Vagina (tissue), 2 donors: Measurements from ENCODE around the gene SLC22A31. TPM values are rescaled to one million over a fixed set of nuclear protein-coding genes. Genes with fewer than 3 reads are reported as not detected.
"Not testable (repeated sequence)": the region's sequence is repeated elsewhere in the genome, so short reads cannot be mapped to it uniquely, and the experiment has no call there.

Experiments
- DNase-seq, 2 donors: peaks; one replicate each; pipeline ENCODE4 v3.0.0-alpha.2; 2017; ENCODE audit errors: extremely low spot score in 2 of 2
- H3K27ac ChIP-seq: fragments of 200-600 bp; sonication (generic); one replicate; pipeline ENCODE4 v1.5.1; 2019
- H3K27me3 ChIP-seq: fragments of 200-600 bp; sonication (generic); one replicate; pipeline ENCODE4 v1.5.1; 2019
- H3K36me3 ChIP-seq, 2 donors: fragments of 200-600 bp; sonication (generic); one replicate each; pipeline ENCODE4 v1.5.1; 2017 to 2019
- H3K4me1 ChIP-seq: fragments of 200-600 bp; sonication (generic); one replicate; pipeline ENCODE4 v1.5.1; 2019
- H3K4me3 ChIP-seq, 2 donors: fragments of 200-600 bp; sonication (generic); 1 replicate in 1 of 2; 2 replicates in 1 of 2; pipeline ENCODE4 v1.5.1; 2016 to 2019
- H3K9me3 ChIP-seq: fragments of 200-600 bp; sonication (generic); one replicate; pipeline ENCODE4 v1.5.1; 2019
- POLR2A ChIP-seq, 2 donors: fragments of 450-650 bp; IDR thresholded peaks; one replicate each; pipeline ENCODE4 v1.6.1; 2017; ENCODE audit warnings: antibody characterized with exemption in 2 of 2, mild to moderate bottlenecking in 2 of 2, moderate library complexity in 2 of 2
- POLR2AphosphoS5 ChIP-seq, 2 donors: sonication (generic); formaldehyde crosslinking; IDR thresholded peaks; one replicate each; pipeline ENCODE4 v1.9.0; 2017; ENCODE audit warnings: antibody characterized with exemption in 2 of 2, mild to moderate bottlenecking in 2 of 2, low read depth in 1 of 2; ENCODE audit not compliant: insufficient read depth in 1 of 2
- intact Hi-C: fragments of 100-400 bp; cut with DNase I; formaldehyde crosslinking; loops from one replicate; pipeline ENCODE4 v1.15.1; 2023
- total RNA-seq: library from RNA; depleted of rRNA; stranded (reverse); fragments of >200 nt; gene quantifications from one replicate; pipeline ENCODE4 v1.2.3, GENCODE V29; 2016
- TF ChIP-seq, protein P1 (sequence below), 3 experiments: fragments of 450-650 bp in 2 of 3; fragments of 200-600 bp in 1 of 3; sonication (generic) in 1 of 3; IDR thresholded peaks; one replicate each; pipeline ENCODE4 v1.5.1; 2017 to 2019; ENCODE audit warnings: antibody characterized with exemption in 3 of 3, mild to moderate bottlenecking in 2 of 3, moderate library complexity in 2 of 3

The SLC22A31 gene
- total RNA-seq, 1 donor from 2014 or later, result not detected

DNA sequence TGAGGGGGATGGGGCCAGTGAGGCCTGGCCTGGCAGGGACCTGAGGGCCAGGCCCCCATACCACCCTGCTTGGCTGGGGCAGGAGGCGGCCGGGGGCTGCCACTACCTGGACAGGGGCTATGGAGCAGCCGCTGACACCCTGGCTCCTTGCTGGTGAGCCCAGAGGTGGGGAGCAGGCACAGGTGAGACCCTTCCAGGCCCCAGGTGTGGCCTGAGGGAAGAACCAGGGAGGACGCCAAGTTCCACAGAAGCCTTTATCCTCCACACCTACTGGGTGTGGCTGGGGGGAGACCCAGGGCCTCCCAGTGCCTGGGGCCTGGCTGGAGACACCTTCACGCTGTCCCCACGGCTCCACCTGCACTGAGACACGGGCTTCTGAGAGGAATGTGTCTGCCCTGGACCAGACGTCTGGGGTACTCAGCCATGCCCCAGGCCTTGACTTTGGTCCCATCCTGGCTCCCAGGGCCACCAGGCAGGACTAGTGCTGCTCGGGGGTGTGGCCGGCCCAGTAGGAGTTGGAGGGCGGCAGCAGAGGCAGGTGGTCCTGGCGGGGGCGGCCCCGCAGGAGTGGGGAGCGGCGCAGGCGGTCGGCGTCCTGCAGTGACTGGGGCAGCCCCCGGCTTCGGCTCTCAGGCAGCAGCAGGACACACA, 4.7 kb downstream of the SLC22A31 start:
- no peaks in the 10 kb centered on the region for H3K27me3 ChIP-seq
- no peak for TF ChIP-seq POLR2AphosphoS5 (IDR thresholded peaks at IDR 0.05; ENCODE audit: insufficient read depth in 1 of 2, low read depth in 1 of 2)
- no peak for TF ChIP-seq POLR2A (IDR thresholded peaks at IDR 0.05)
- TF ChIP-seq, protein P1, sequence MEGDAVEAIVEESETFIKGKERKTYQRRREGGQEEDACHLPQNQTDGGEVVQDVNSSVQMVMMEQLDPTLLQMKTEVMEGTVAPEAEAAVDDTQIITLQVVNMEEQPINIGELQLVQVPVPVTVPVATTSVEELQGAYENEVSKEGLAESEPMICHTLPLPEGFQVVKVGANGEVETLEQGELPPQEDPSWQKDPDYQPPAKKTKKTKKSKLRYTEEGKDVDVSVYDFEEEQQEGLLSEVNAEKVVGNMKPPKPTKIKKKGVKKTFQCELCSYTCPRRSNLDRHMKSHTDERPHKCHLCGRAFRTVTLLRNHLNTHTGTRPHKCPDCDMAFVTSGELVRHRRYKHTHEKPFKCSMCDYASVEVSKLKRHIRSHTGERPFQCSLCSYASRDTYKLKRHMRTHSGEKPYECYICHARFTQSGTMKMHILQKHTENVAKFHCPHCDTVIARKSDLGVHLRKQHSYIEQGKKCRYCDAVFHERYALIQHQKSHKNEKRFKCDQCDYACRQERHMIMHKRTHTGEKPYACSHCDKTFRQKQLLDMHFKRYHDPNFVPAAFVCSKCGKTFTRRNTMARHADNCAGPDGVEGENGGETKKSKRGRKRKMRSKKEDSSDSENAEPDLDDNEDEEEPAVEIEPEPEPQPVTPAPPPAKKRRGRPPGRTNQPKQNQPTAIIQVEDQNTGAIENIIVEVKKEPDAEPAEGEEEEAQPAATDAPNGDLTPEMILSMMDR (IDR thresholded peaks at IDR 0.05), result no peak
- no peaks in the 10 kb centered on the region for H3K9me3 ChIP-seq
- no peak overlapping the region for H3K4me3 ChIP-seq
- no peak for DNase-seq
- H3K4me1 ChIP-seq, result peaks cover 18% of the 10 kb centered on the region
- no peaks in the 10 kb centered on the region for H3K36me3 ChIP-seq
- intact Hi-C loops, result no loop called here
- H3K27ac ChIP-seq, result no peak overlapping the region

DNA sequence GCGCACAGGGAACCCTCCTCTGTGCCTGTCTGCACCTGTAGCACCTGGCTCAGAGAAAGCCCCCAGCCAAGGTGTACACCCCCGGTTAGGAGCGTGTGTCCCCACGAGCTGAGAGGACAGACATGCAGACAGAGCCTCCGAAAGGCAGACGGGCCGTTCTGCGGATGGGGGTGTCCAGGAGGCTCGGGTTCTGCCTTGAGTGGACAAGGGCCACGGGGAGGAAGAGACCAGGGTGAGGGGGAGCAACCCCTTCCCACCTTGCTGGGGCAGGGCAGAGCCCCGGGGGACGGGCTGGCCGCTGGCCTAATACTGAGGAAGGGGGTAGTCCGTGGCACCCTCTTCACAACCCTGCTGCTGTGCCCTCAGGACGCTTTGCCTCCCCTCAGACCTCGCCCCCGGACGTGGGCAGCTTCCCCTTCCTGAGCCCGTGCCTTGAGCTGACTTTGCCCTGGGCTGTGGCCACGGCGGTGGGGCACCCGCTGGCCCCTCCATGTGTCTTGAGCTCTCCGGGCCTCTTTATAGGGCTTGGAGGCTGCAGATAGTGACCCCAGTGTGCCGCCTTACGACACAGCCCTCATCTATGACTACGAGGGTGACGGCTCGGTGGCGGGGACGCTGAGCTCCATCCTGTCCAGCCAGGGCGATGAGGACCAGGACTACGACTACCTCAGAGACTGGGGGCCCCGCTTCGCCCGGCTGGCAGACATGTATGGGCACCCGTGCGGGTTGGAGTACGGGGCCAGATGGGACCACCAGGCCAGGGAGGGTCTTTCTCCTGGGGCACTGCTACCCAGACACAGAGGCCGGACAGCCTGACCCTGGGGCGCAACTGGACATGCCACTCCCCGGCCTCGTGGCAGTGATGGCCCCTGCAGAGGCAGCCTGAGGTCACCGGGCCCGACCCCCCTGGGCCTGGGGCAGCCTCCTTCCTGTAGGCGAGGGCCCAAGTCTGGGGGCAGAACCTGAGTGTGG, 5.7 kb downstream of the SLC22A31 start:
- Histone ChIP-seq H3K4me3 (no peak overlapping the region), H3K4me1 (peaks cover 10% of the 10 kb centered on the region), H3K36me3 (no peaks in the 10 kb centered on the region), H3K9me3 (no peaks in the 10 kb centered on the region), H3K27ac (no peak overlapping the region), H3K27me3 (no peaks in the 10 kb centered on the region)
- intact Hi-C loops, result no loop called here
- no peak for DNase-seq
- no peak for TF ChIP-seq POLR2A (IDR thresholded peaks at IDR 0.05)
- TF ChIP-seq, protein P1 (IDR thresholded peaks at IDR 0.05), result no peak
- no peak for TF ChIP-seq POLR2AphosphoS5 (IDR thresholded peaks at IDR 0.05; ENCODE audit: insufficient read depth in 1 of 2, low read depth in 1 of 2)

DNA sequence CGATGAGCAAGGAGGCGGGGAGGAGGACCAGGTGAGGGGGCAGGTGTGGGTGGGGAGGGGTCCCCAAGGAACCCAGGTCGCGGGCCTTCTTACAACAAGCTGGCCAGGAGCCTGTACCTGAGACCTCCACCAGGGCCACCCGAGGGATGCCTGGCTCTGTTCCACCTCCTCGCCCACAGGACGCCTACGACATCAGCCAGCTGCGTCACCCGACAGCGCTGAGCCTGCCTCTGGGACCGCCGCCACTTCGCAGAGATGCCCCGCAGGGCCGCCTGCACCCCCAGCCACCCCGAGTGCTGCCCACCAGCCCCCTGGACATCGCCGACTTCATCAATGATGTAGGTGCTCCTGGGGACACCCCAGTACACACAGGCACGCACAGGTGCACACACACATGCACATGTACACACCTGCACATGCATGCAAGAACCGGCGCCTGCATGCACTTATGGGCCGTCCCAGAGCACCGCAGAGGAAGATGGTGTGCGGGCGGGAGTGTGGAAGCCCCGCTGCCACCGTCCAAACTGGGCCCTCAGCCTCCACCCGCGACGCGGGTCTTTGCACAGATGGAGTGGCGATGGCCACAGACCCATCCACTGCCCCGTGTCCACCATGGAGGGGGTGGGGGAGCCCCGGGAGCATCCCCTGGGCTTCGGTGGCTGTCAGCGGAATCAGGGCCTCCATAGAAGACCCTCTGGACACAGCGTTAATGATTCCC, 6.6 kb downstream of the SLC22A31 start:
- intact Hi-C loops, result no loop called here
- no peaks in the 10 kb centered on the region for H3K27me3 ChIP-seq
- H3K27ac ChIP-seq, result no peak overlapping the region
- no peaks in the 10 kb centered on the region for H3K9me3 ChIP-seq
- peaks cover 10% of the 10 kb centered on the region for H3K4me1 ChIP-seq
- TF ChIP-seq POLR2A (IDR thresholded peaks at IDR 0.05) (no peak), POLR2AphosphoS5 (IDR thresholded peaks at IDR 0.05; ENCODE audit: insufficient read depth in 1 of 2, low read depth in 1 of 2) (no peak)
- TF ChIP-seq, protein P1 (IDR thresholded peaks at IDR 0.05), result no peak
- no peaks in the 10 kb centered on the region for H3K36me3 ChIP-seq
- no peak for DNase-seq
- H3K4me3 ChIP-seq, result no peak overlapping the region

DNA sequence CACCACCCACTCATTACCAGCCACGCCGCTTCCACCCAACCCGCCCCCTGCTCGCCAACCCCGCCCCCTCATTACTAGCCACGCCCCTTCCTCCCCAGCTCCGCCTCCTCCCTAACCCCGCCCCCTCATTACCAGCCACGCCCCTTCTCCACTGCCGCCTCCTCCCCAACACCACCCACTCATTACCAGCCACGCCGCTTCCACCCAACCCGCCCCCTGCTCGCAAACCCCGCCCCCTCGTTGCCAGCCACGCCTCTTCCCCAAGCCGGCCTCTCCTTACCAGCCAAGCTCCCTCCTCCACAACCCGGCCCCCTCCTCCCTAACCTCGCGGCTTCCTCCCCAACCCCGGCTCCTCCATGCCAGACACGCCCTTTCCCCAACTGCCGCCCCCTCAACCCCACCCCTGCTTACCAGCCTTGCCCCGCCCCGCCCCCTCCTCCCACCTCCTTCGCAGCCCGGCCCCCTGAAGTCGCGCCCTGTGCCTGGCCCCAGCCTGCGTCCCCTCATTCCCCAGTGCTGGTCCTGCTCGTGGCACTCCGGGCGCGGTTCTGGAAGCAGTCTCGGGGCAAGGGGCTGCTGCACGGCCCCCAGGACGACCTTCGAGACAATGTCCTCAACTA, 7.3 kb downstream of the SLC22A31 start:
- intact Hi-C loops, result no loop called here
- Histone ChIP-seq H3K4me3 (no peak overlapping the region), H3K9me3 (no peaks in the 10 kb centered on the region), H3K27me3 (no peaks in the 10 kb centered on the region), H3K4me1 (peaks cover 10% of the 10 kb centered on the region), H3K27ac (no peak overlapping the region), H3K36me3 (no peaks in the 10 kb centered on the region)
- no peak for DNase-seq
- TF ChIP-seq POLR2AphosphoS5 (IDR thresholded peaks at IDR 0.05; ENCODE audit: insufficient read depth in 1 of 2, low read depth in 1 of 2) (no peak), POLR2A (IDR thresholded peaks at IDR 0.05) (no peak)
- TF ChIP-seq, protein P1 (IDR thresholded peaks at IDR 0.05), result no peak

DNA sequence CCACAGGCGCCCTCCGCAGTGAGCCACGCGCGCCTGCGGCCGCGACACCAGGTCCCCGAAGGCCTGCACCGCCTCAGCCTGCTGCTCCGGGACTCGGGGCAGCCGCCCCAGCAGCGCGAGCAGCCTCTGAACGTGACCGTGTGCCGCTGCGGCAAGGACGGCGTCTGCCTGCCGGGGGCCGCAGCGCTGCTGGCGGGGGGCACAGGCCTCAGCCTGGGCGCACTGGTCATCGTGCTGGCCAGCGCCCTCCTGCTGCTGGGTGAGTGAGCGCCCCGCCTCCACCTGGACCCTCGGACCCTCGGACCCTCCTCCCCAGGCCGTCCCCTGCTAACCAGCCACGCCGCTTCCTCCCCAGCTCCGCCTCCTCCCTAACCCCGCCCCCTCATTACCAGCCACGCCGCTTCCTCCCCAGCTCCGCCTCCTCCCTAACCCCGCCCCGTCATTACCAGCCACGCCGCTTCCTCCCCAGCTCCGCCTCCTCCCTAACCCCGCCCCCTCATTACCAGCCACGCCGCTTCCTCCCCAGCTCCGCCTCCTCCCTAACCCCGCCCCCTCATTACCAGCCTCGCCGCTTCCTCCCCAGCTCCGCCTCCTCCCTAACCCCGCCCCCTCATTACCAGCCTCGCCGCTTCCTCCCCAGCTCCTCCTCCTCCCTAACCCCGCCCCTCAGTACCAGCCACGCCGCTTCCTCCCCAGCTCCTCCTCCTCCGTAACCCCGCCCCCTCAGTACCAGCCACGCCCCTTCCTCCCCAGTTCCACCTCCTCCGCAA, 8.0 kb downstream of the SLC22A31 start:
- H3K9me3 ChIP-seq, H3K36me3 ChIP-seq, intact Hi-C loops, DNase-seq, H3K4me1 ChIP-seq, H3K27me3 ChIP-seq, H3K27ac ChIP-seq: not testable (repeated sequence)
- H3K4me3 ChIP-seq, result peak overlapping the region; percentile 30 to 55
